CD4-positive, alpha-beta T cell (primary cell): ENCODE measurements around the gene ERMAP. TPM values are rescaled to one million over a fixed set of nuclear protein-coding genes. Genes with fewer than 3 reads are reported as not detected.

Source experiments
- ATAC-seq: fragments of 200-7000 bp; cut with Tn5 transposase; one replicate; pipeline ENCODE4 v1.10.0; 2022; ENCODE audit warnings: mild to moderate bottlenecking; ENCODE audit not compliant: poor library complexity
- CTCF ChIA-PET: fragments of 350-600 bp; sonication (Branson Sonifier 250); formaldehyde crosslinking; loops from one replicate; lab custom pipeline; 2021; ENCODE audit warnings: antibody characterized with exemption, inconsistent platforms; lab: Charles Lee
- POLR2A ChIA-PET: fragments of 350-600 bp; sonication (Branson Sonifier 250); formaldehyde crosslinking; loops from one replicate; lab custom pipeline; 2021; ENCODE audit warnings: antibody characterized with exemption, inconsistent platforms; lab: Charles Lee
- DNase-seq, 14 experiments: peaks; one replicate each; pipeline ENCODE4 v3.0.0-alpha.2; 2013 to 2020; ENCODE audit warnings: mixed read lengths in 2 of 14
- H3K27ac ChIP-seq, 2 donors: one replicate each; pipeline versions ENCODE4 v1.5.1 to v1.7.0; 2013; ENCODE audit warnings: low read length in 2 of 2, low read depth in 1 of 2, mild to moderate bottlenecking in 1 of 2
- H3K27me3 ChIP-seq, 2 experiments: 1 replicate in 1 of 2; 2 replicates in 1 of 2; pipeline versions ENCODE4 v1.6.1 to v1.7.0; 2013; ENCODE audit warnings: low read length in 2 of 2, control low read depth in 1 of 2, mild to moderate bottlenecking in 1 of 2, moderate library complexity in 1 of 2; ENCODE audit not compliant: insufficient read depth in 2 of 2, control insufficient read depth in 1 of 2
- H3K36me3 ChIP-seq: one replicate; pipeline ENCODE4 v1.6.1; 2013; ENCODE audit warnings: low read length, control low read depth; ENCODE audit not compliant: insufficient read depth
- H3K4me1 ChIP-seq: one replicate; pipeline ENCODE4 v1.6.1; 2013; ENCODE audit warnings: low read length, control low read depth; ENCODE audit not compliant: insufficient read depth
- H3K4me3 ChIP-seq: one replicate; pipeline ENCODE4 v1.5.1; 2013; ENCODE audit warnings: mild to moderate bottlenecking, low read length, moderate library complexity
- H3K9me3 ChIP-seq, 2 experiments: 1 replicate in 1 of 2; 2 replicates in 1 of 2; pipeline versions ENCODE4 v1.6.1 to v1.7.0; 2013; ENCODE audit warnings: low read length in 2 of 2, mild to moderate bottlenecking in 2 of 2, control low read depth in 1 of 2, moderate library complexity in 1 of 2; ENCODE audit not compliant: control insufficient read depth in 1 of 2, insufficient read depth in 1 of 2
- H3K27ac Mint-ChIP-seq: one replicate; pipeline ENCODE4 v1.8.0; 2020; ENCODE audit warnings: mixed read lengths
- H3K27me3 Mint-ChIP-seq: one replicate; pipeline ENCODE4 v1.8.0; 2021; ENCODE audit warnings: mixed read lengths
- H3K36me3 Mint-ChIP-seq: one replicate; pipeline ENCODE4 v1.8.0; 2021; ENCODE audit warnings: low read depth, mixed read lengths
- H3K4me1 Mint-ChIP-seq: one replicate; pipeline ENCODE4 v1.8.0; 2021; ENCODE audit warnings: low read depth, mixed read lengths
- H3K4me3 Mint-ChIP-seq: one replicate; pipeline ENCODE4 v1.8.0; 2020; ENCODE audit warnings: mild to moderate bottlenecking, mixed read lengths
- H3K9me3 Mint-ChIP-seq: one replicate; pipeline ENCODE4 v1.8.0; 2020; ENCODE audit warnings: mixed read lengths
- intact Hi-C, 2 experiments: fragments of 100-400 bp; cut with DNase I in 1 of 2; cut with micrococcal nuclease in 1 of 2; formaldehyde crosslinking; loops; one replicate each; pipeline versions ENCODE4 v1.15.1 to v1.9.0; 2023 to 2025; cut with DNase I, micrococcal nuclease
- total RNA-seq, 174 experiments: library from RNA in 2 of 174; stranded (reverse) in 2 of 174; gene quantifications; one replicate each; pipeline ENCODE4 v1.2.3 and lab custom pipeline; 2021 to 2026
- TF ChIP-seq, protein P1 (sequence below): fragments of 200-600 bp; IDR thresholded peaks from one replicate; pipeline ENCODE4 v1.8.0; 2022; ENCODE audit warnings: antibody characterized with exemption, mild to moderate bottlenecking

The ERMAP gene
- total RNA-seq, 2 experiments from 2014 or later: 4.4 to 5.0 TPM

DNA sequence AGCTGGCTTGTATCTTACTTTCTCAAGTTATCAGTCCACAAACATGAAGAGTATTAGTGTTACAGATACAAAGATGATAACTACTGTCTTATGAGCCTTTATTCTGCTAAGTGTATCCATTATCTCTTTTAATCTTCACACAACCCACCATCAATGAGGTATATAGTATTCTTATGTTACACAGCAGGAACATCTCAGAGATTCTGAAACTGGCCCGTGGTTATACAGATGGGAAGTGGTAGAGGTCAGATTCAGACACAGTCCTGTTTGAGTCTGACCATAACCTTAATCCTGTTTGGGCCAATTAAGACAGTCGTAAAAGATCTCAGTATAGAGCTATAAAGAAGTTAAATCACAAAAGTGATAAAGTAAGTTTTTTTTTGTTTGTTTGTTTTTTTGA is 37.2 kb upstream of the ERMAP start:
- H3K36me3 Mint-ChIP-seq: peaks cover 76% of the 10 kb centered on the region
- peaks cover 7% of the 10 kb centered on the region for H3K4me1 Mint-ChIP-seq
- H3K4me3 Mint-ChIP-seq: no peak overlapping the region
- Histone ChIP-seq H3K9me3 (no peaks in the 10 kb centered on the region), H3K27me3 (no peaks in the 10 kb centered on the region), H3K36me3 (peaks cover 60% of the 10 kb centered on the region), H3K4me1 (peaks cover 3% of the 10 kb centered on the region), H3K27ac (no peak overlapping the region), H3K4me3 (no peak overlapping the region)
- intact Hi-C loops: loop anchor here (2.0 to 5.0 kb wide), 3 partner anchors 133 to 1573 kb away; no protein-coding TSS in a partner anchor
- ATAC-seq: no peak
- no peak for DNase-seq
- no peaks in the 10 kb centered on the region for H3K9me3 Mint-ChIP-seq
- CTCF ChIA-PET: interaction anchor here (0.5 to 3.9 kb wide), 2 partner anchors 14 to 294 kb away, joined by 3 to 19 read pairs; no protein-coding TSS in a partner anchor
- H3K27me3 Mint-ChIP-seq: no peaks in the 10 kb centered on the region
- TF ChIP-seq, protein P1, sequence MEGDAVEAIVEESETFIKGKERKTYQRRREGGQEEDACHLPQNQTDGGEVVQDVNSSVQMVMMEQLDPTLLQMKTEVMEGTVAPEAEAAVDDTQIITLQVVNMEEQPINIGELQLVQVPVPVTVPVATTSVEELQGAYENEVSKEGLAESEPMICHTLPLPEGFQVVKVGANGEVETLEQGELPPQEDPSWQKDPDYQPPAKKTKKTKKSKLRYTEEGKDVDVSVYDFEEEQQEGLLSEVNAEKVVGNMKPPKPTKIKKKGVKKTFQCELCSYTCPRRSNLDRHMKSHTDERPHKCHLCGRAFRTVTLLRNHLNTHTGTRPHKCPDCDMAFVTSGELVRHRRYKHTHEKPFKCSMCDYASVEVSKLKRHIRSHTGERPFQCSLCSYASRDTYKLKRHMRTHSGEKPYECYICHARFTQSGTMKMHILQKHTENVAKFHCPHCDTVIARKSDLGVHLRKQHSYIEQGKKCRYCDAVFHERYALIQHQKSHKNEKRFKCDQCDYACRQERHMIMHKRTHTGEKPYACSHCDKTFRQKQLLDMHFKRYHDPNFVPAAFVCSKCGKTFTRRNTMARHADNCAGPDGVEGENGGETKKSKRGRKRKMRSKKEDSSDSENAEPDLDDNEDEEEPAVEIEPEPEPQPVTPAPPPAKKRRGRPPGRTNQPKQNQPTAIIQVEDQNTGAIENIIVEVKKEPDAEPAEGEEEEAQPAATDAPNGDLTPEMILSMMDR: no peak
- H3K27ac Mint-ChIP-seq: no peak overlapping the region
- POLR2A ChIA-PET: interaction anchor here (1.0 to 2.4 kb wide), 2 partner anchors 10 to 13 kb away, joined by 5 to 12 read pairs; partner anchors contain the start of genes C1orf50 and P3H1

DNA sequence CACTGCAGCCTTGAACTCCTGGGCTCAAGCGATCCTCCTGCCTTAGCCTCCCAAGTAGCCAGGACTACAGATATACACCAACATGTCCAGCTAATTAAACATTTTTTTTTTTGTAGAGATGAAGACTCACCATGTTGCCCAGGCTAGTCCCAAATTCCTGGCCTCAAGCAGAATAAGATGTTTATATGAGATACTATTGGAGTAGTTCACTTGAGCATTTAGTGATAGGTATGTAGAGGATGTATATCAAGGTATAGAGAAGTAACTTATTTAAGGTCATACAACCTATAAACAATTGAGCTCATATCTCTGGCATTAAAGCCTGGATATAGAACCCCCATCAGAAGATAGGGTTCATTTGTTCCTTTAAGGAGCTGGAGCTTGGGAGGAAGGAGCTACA is 36.7 kb upstream of the ERMAP start:
- Mint-ChIP-seq H3K4me3 (no peak overlapping the region), H3K27me3 (no peaks in the 10 kb centered on the region), H3K9me3 (no peaks in the 10 kb centered on the region), H3K36me3 (peaks cover 72% of the 10 kb centered on the region), H3K27ac (no peak overlapping the region), H3K4me1 (peaks cover 8% of the 10 kb centered on the region)
- Histone ChIP-seq H3K36me3 (peaks cover 55% of the 10 kb centered on the region), H3K4me3 (no peak overlapping the region), H3K27ac (no peak overlapping the region), H3K9me3 (no peaks in the 10 kb centered on the region), H3K27me3 (no peaks in the 10 kb centered on the region), H3K4me1 (peaks cover 8% of the 10 kb centered on the region)
- ChIA-PET POLR2A (interaction anchor here (2.4 kb wide), 1 partner anchor 13 kb away, joined by 12 read pairs; the partner anchor contains the start of genes C1orf50 and P3H1), CTCF (interaction anchor here (0.5 to 1.2 kb wide), 2 partner anchors 14 kb away, joined by 3 read pairs; no protein-coding TSS in a partner anchor)
- intact Hi-C loops: loop anchor here in 1 of 2 experiments (5.0 kb wide), 1 partner anchor 1572 kb away; no protein-coding TSS in a partner anchor
- DNase-seq (no peak), ATAC-seq (no peak)
- TF ChIP-seq, protein P1: no peak

DNA sequence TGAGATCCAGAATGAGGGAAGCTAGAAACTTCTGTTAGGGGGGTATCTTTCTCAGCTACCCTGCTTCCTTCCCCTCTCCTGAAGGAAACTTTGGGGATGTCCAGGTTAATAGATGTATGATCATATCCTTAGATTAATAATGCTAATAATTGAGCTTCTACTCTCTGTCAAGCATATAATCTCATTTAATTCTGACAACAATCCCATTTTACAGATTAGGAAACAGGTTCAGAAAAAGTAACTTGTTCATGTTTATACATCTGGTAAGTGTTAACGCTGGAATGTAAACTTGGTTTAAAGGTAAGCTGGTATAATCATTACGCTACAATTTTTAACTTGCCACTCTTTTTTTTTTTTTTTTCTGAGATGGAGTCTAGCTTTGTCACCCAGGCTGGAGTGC is 33.8 kb upstream of the ERMAP start:
- no peaks in the 10 kb centered on the region for H3K27me3 Mint-ChIP-seq
- POLR2A ChIA-PET: interaction anchor here (1.0 kb wide), 1 partner anchor 16 kb away, joined by 4 read pairs; the partner anchor contains the start of genes C1orf50 and P3H1
- no peak overlapping the region for H3K27ac Mint-ChIP-seq

More for the DNA sequence above, 33.8 kb upstream of the ERMAP start:
- Mint-ChIP-seq H3K4me1 (peaks cover 21% of the 10 kb centered on the region), H3K4me3 (peak overlapping the region; percentile 30), H3K9me3 (no peaks in the 10 kb centered on the region), H3K36me3 (peaks cover 42% of the 10 kb centered on the region)
- H3K9me3 ChIP-seq: no peaks in the 10 kb centered on the region
- peaks cover 16% of the 10 kb centered on the region for H3K4me1 ChIP-seq
- no peaks in the 10 kb centered on the region for H3K27me3 ChIP-seq
- H3K27ac ChIP-seq: no peak overlapping the region
- no peak for ATAC-seq
- TF ChIP-seq, protein P1: no peak
- H3K4me3 ChIP-seq: no peak overlapping the region
- H3K36me3 ChIP-seq: peaks cover 27% of the 10 kb centered on the region
- intact Hi-C loops: loop anchor here in 1 of 2 experiments (5.0 kb wide), 1 partner anchor 1569 kb away; no protein-coding TSS in a partner anchor
- no peak for DNase-seq
- CTCF ChIA-PET: interaction anchor here (1.4 kb wide), 1 partner anchor 130 kb away, joined by 5 read pairs; no protein-coding TSS in a partner anchor
